HepG2 (cell line): Measurements from ENCODE around the gene DLST. TPM values are rescaled to one million over a fixed set of nuclear protein-coding genes. Genes with fewer than 3 reads are reported as not detected.
A peak's percentile ranks its signal among the peaks of the same experiment; 100 is the strongest.

Source experiments
- BHLHE40 ChIP-seq: IDR thresholded peaks from 2 replicates; pipeline ENCODE4 v1.6.1; 2011; ENCODE audit warnings: low read length, improper control_type of control experiment
- FOXO1 ChIP-seq: sonication (generic); formaldehyde crosslinking; IDR thresholded peaks from 2 replicates; pipeline ENCODE4 v1.4.0; 2020; ENCODE audit warnings: missing genetic modification reagents
- GLI4 ChIP-seq: sonication (generic); formaldehyde crosslinking; IDR thresholded peaks from 2 replicates; pipeline ENCODE4 v1.5.1; 2020; ENCODE audit warnings: missing genetic modification reagents, mild to moderate bottlenecking, moderate library complexity, borderline replicate concordance
- HOXA7 ChIP-seq: sonication (generic); formaldehyde crosslinking; IDR thresholded peaks from 2 replicates; pipeline ENCODE4 v1.8.1; 2022; ENCODE audit warnings: mild to moderate bottlenecking, missing genetic modification reagents, moderate library complexity
- MAFF ChIP-seq: IDR thresholded peaks from 2 replicates; pipeline ENCODE4 v1.6.1; 2011; ENCODE audit warnings: low read depth, low read length, improper control_type of control experiment
- MAZ ChIP-seq, 2 experiments: sonication (generic) in 1 of 2; formaldehyde crosslinking in 1 of 2; IDR thresholded peaks; 2 replicates each; pipeline versions ENCODE4 v1.5.0 to v1.6.1; 2012 to 2020; ENCODE audit warnings: low read depth in 2 of 2, mild to moderate bottlenecking in 2 of 2, borderline replicate concordance in 1 of 2, improper control_type of control experiment in 1 of 2, low read length in 1 of 2, missing genetic modification reagents in 1 of 2, moderate library complexity in 1 of 2
- MXI1 ChIP-seq: IDR thresholded peaks from 3 replicates; pipeline ENCODE4 v1.6.1; 2012; ENCODE audit warnings: low read depth, low read length, inconsistent platforms, borderline replicate concordance
- PCBP2 ChIP-seq: fragments of 200-400 bp; formaldehyde crosslinking; optimal IDR thresholded peaks from 2 replicates; pipeline ENCODE3; 2018; ENCODE audit warnings: low read length, low read depth; ENCODE audit not compliant: poor library complexity, severe bottlenecking
- REL ChIP-seq: sonication (generic); formaldehyde crosslinking; conservative IDR thresholded peaks from 2 replicates; pipeline ENCODE4 v1.8.0; 2022; ENCODE audit warnings: mild to moderate bottlenecking, missing genetic modification reagents, moderate library complexity
- SALL2 ChIP-seq: sonication (generic); formaldehyde crosslinking; IDR thresholded peaks from 2 replicates; pipeline ENCODE4 v1.8.1; 2023; ENCODE audit warnings: mild to moderate bottlenecking, missing genetic modification reagents, inconsistent platforms
- SAP130 ChIP-seq: IDR thresholded peaks from 2 replicates; pipeline ENCODE4 v1.6.1; 2016; ENCODE audit warnings: low read depth
- SATB2 ChIP-seq: sonication (generic); formaldehyde crosslinking; IDR thresholded peaks from 2 replicates; pipeline ENCODE4 v1.5.0; 2020; ENCODE audit warnings: missing genetic modification reagents
- STAT5B ChIP-seq: sonication (generic); formaldehyde crosslinking; IDR thresholded peaks from 2 replicates; pipeline ENCODE4 v1.4.0; 2020; ENCODE audit warnings: missing genetic modification reagents
- UBTF ChIP-seq: sonication (generic); formaldehyde crosslinking; IDR thresholded peaks from 2 replicates; pipeline ENCODE4 v1.4.0; 2020; ENCODE audit warnings: mild to moderate bottlenecking, missing genetic modification reagents
- YEATS4 ChIP-seq: sonication (generic); formaldehyde crosslinking; IDR thresholded peaks from 2 replicates; pipeline ENCODE4 v1.4.0; 2020; ENCODE audit warnings: missing genetic modification reagents, borderline replicate concordance
- ZNF17 ChIP-seq: sonication (generic); formaldehyde crosslinking; IDR thresholded peaks from 2 replicates; pipeline ENCODE4 v1.5.0; 2020; ENCODE audit warnings: mild to moderate bottlenecking, missing genetic modification reagents
- ZNF234 ChIP-seq: sonication (generic); formaldehyde crosslinking; conservative IDR thresholded peaks from 2 replicates; pipeline ENCODE4 v1.5.1; 2020; ENCODE audit warnings: mild to moderate bottlenecking, missing genetic modification reagents
- ZNF337 ChIP-seq: sonication (generic); formaldehyde crosslinking; IDR thresholded peaks from 2 replicates; pipeline ENCODE4 v1.5.1; 2020; ENCODE audit warnings: missing genetic modification reagents, low read depth, mild to moderate bottlenecking, borderline replicate concordance
- ZNF501 ChIP-seq: sonication (generic); formaldehyde crosslinking; IDR thresholded peaks from 2 replicates; pipeline ENCODE4 v1.5.1; 2020; ENCODE audit warnings: mild to moderate bottlenecking, moderate library complexity, missing genetic modification reagents
- ZNF512 ChIP-seq: sonication (generic); formaldehyde crosslinking; IDR thresholded peaks from 2 replicates; pipeline ENCODE4 v1.4.0; 2020; ENCODE audit warnings: mild to moderate bottlenecking, missing genetic modification reagents
- ZNF768 ChIP-seq: sonication (generic); formaldehyde crosslinking; IDR thresholded peaks from 2 replicates; pipeline ENCODE4 v1.4.0; 2020; ENCODE audit warnings: missing genetic modification reagents
- ZSCAN25 ChIP-seq: sonication (generic); formaldehyde crosslinking; IDR thresholded peaks from 2 replicates; pipeline ENCODE4 v1.8.0; 2022; ENCODE audit warnings: mild to moderate bottlenecking, missing genetic modification reagents
- polyA plus RNA-seq, 8 experiments: library from polyadenylated mRNA; depleted of rRNA in 3 of 8; stranded (reverse) in 7 of 8; unstranded in 1 of 8; fragments of >200 nt; fragmentation: Illumina TruSeq in 4 of 8; extraction: Trizol in 4 of 8; gene quantifications; 2 replicates each; pipeline versions ENCODE4 v1.2.1 to v1.2.3, GENCODE V29; 2011 to 2016; ENCODE audit warnings: low read depth in 4 of 8, missing spikeins in 1 of 8, mixed read lengths in 1 of 8; ENCODE audit not compliant: insufficient read depth in 1 of 8
- total RNA-seq, 5 experiments: library from RNA; depleted of rRNA; stranded (reverse); fragments of >200 nt; fragmentation: Illumina TruSeq; extraction: Trizol; gene quantifications; 2 replicates each; pipeline ENCODE4 v1.2.3, GENCODE V29; 2016; ENCODE audit warnings: low read depth in 1 of 5
- TF ChIP-seq, protein P1 (sequence below): sonication (generic); formaldehyde crosslinking; conservative IDR thresholded peaks from 2 replicates; pipeline ENCODE4 v1.4.0; 2020; ENCODE audit warnings: missing genetic modification reagents

Gene DLST
- total and polyA plus RNA-seq, 2 of the 13 experiments (the other 11 are each of a cell fraction or from before 2014, with no cell fraction given): 56.5 to 94.3 TPM

- TF ChIP-seq UBTF (CRISPR knock-in tag) (no peak; the same call in none of the 2 replicates), REL (CRISPR knock-in tag) (no peak), HOXA7 (CRISPR knock-in tag) (no peak), GLI4 (no peak), ZNF17 (CRISPR knock-in tag) (no peak), STAT5B (no peak), BHLHE40 (no peak), SAP130 (CRISPR knock-in tag) (peak; percentile 67), MAFF (no peak), SATB2 (CRISPR knock-in tag) (no peak), ZNF512 (no peak), FOXO1 (CRISPR knock-in tag) (peak; percentile 12; the same call in 1 of the 2 replicates), ZNF337 (CRISPR knock-in tag) (0 out of 2 replicates have a peak, but pooled peaks have one; percentile 25), ZNF768 (no peak; the same call in 1 of the 2 replicates), ZSCAN25 (no peak), MXI1 (peak; percentile 13; the same call in 1 of the 3 replicates), ZNF234 (CRISPR knock-in tag) (no peak), YEATS4 (peak; percentile 3; the same call in 1 of the 2 replicates), ZNF501 (no peak; the same call in 1 of the 2 replicates), PCBP2 (no peak), SALL2 (no peak), MAZ (IDR thresholded peaks at IDR 0.05; ENCODE audit: borderline replicate concordance, low read depth, low read length) (no peak), MAZ (CRISPR knock-in tag; IDR thresholded peaks at IDR 0.05; ENCODE audit: low read depth) (peak; percentile 51; the same call in 1 of the 2 replicates)
- TF ChIP-seq, protein P1, sequence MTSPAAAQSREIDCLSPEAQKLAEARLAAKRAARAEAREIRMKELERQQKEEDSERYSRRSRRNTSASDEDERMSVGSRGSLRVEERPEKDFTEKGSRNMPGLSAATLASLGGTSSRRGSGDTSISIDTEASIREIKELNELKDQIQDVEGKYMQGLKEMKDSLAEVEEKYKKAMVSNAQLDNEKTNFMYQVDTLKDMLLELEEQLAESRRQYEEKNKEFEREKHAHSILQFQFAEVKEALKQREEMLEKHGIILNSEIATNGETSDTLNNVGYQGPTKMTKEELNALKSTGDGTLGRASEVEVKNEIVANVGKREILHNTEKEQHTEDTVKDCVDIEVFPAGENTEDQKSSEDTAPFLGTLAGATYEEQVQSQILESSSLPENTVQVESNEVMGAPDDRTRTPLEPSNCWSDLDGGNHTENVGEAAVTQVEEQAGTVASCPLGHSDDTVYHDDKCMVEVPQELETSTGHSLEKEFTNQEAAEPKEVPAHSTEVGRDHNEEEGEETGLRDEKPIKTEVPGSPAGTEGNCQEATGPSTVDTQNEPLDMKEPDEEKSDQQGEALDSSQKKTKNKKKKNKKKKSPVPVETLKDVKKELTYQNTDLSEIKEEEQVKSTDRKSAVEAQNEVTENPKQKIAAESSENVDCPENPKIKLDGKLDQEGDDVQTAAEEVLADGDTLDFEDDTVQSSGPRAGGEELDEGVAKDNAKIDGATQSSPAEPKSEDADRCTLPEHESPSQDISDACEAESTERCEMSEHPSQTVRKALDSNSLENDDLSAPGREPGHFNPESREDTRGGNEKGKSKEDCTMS (CRISPR knock-in tag): no peak
Measured at GRCh38 chr14:74950795-74951442, 69.2 kb downstream of the DLST start (continued).
